ACC112 (cell line): ENCODE measurements around the gene EIF4G3.

ENCODE experiments used
- H2AFZ ChIP-seq: fragments of 200-600 bp; sonication (generic); one replicate; pipeline ENCODE4 v1.6.0; 2017; ENCODE audit warnings: antibody characterized with exemption, low read length; ENCODE audit not compliant: unreplicated experiment
- H3K27ac ChIP-seq: fragments of 200-600 bp; sonication (generic); 2 replicates; pipeline ENCODE4 v1.5.1; 2014; ENCODE audit warnings: low read depth, mild to moderate bottlenecking, antibody characterized with exemption, low read length, moderate library complexity
- H3K27me3 ChIP-seq: fragments of 200-600 bp; sonication (generic); 2 replicates; pipeline ENCODE4 v1.6.1; 2014; ENCODE audit warnings: mild to moderate bottlenecking, antibody characterized with exemption, low read length, moderate library complexity, mixed read lengths; ENCODE audit not compliant: insufficient read depth
- H3K36me3 ChIP-seq: fragments of 200-600 bp; sonication (generic); 2 replicates; pipeline ENCODE4 v1.6.1; 2016; ENCODE audit warnings: mild to moderate bottlenecking, antibody characterized with exemption, low read length, moderate library complexity, mixed read lengths; ENCODE audit not compliant: insufficient read depth
- H3K4me1 ChIP-seq: fragments of 200-600 bp; sonication (generic); one replicate; pipeline ENCODE4 v1.6.1; 2016; ENCODE audit warnings: low read length, mixed read lengths; ENCODE audit not compliant: insufficient read depth, unreplicated experiment, control insufficient read depth
- H3K4me3 ChIP-seq: fragments of 200-600 bp; sonication (generic); 2 replicates; pipeline ENCODE4 v1.5.1; 2014; ENCODE audit warnings: mild to moderate bottlenecking, low read depth, low read length
- H3K79me2 ChIP-seq: fragments of 200-600 bp; sonication (generic); one replicate; pipeline ENCODE4 v1.6.0; 2016; ENCODE audit warnings: low read length; ENCODE audit not compliant: control insufficient read depth, unreplicated experiment, insufficient read depth

The EIF4G3 gene

GRCh38 chr1:21072721-21073120 is 104.0 kb downstream of the EIF4G3 start:
- Histone ChIP-seq H3K27ac (no peak overlapping the region), H3K79me2 (peaks cover 24% of the 10 kb centered on the region), H2AFZ (no peak overlapping the region)

GRCh38 chr1:21069549-21069948 is 107.1 kb downstream of the EIF4G3 start:
- Histone ChIP-seq H3K36me3 (no peaks in the 10 kb centered on the region), H3K27ac (peak overlapping the region; percentile 40), H2AFZ (no peak overlapping the region), H3K79me2 (peaks cover 4% of the 10 kb centered on the region), H3K4me3 (no peak overlapping the region), H3K4me1 (peaks cover 24% of the 10 kb centered on the region), H3K27me3 (no peaks in the 10 kb centered on the region)

More at GRCh38 chr1:21072721-21073120, 104.0 kb downstream of the EIF4G3 start:
- H3K36me3 ChIP-seq = no peaks in the 10 kb centered on the region
- H3K4me1 ChIP-seq = peaks cover 37% of the 10 kb centered on the region
- no peaks in the 10 kb centered on the region for H3K27me3 ChIP-seq
- H3K4me3 ChIP-seq = no peak overlapping the region

GRCh38 chr1:21068937-21069336 is 107.8 kb downstream of the EIF4G3 start:
- no peaks in the 10 kb centered on the region for H3K27me3 ChIP-seq
- H2AFZ ChIP-seq = no peak overlapping the region
- peak overlapping the region; percentile 40 for H3K27ac ChIP-seq
- H3K4me3 ChIP-seq = no peak overlapping the region
- no peaks in the 10 kb centered on the region for H3K36me3 ChIP-seq
- H3K4me1 ChIP-seq = peaks cover 24% of the 10 kb centered on the region
- H3K79me2 ChIP-seq = peaks cover under 1% of the 10 kb centered on the region

- H2AFZ ChIP-seq = no peak overlapping the region
- no peak overlapping the region for H3K4me3 ChIP-seq
- H3K79me2 ChIP-seq = no peaks in the 10 kb centered on the region
- no peaks in the 10 kb centered on the region for H3K36me3 ChIP-seq
- H3K4me1 ChIP-seq = peaks cover 21% of the 10 kb centered on the region
- no peaks in the 10 kb centered on the region for H3K27me3 ChIP-seq
- H3K27ac ChIP-seq = no peak overlapping the region
These were observed 109.0 kb downstream of the EIF4G3 start for GRCh38 chr1:21067551-21068227.

- peaks cover 21% of the 10 kb centered on the region for H3K4me1 ChIP-seq
- no peaks in the 10 kb centered on the region for H3K79me2 ChIP-seq
- H3K36me3 ChIP-seq = no peaks in the 10 kb centered on the region
- no peak overlapping the region for H3K27ac ChIP-seq
- no peak overlapping the region for H3K4me3 ChIP-seq
- H2AFZ ChIP-seq = no peak overlapping the region
- no peaks in the 10 kb centered on the region for H3K27me3 ChIP-seq
These were observed 110.2 kb downstream of the EIF4G3 start for GRCh38 chr1:21066356-21067012.

- Histone ChIP-seq H2AFZ (no peak overlapping the region), H3K36me3 (no peaks in the 10 kb centered on the region), H3K27ac (no peak overlapping the region), H3K79me2 (no peaks in the 10 kb centered on the region), H3K4me1 (peaks cover 21% of the 10 kb centered on the region), H3K4me3 (no peak overlapping the region), H3K27me3 (no peaks in the 10 kb centered on the region)
These were observed 110.8 kb downstream of the EIF4G3 start for GRCh38 chr1:21065851-21066250.

GRCh38 chr1:21064057-21064456 is 112.6 kb downstream of the EIF4G3 start:
- no peak overlapping the region for H3K27ac ChIP-seq
- H3K79me2 ChIP-seq = no peaks in the 10 kb centered on the region

GRCh38 chr1:21060523-21060922 is 116.2 kb downstream of the EIF4G3 start:
- Histone ChIP-seq H3K4me3 (no peak overlapping the region), H3K27ac (no peak overlapping the region), H3K36me3 (no peaks in the 10 kb centered on the region), H3K27me3 (no peaks in the 10 kb centered on the region), H3K4me1 (peaks cover 9% of the 10 kb centered on the region), H2AFZ (no peak overlapping the region), H3K79me2 (no peaks in the 10 kb centered on the region)

More at GRCh38 chr1:21064057-21064456, 112.6 kb downstream of the EIF4G3 start:
- H2AFZ ChIP-seq = no peak overlapping the region
- peaks cover 15% of the 10 kb centered on the region for H3K4me1 ChIP-seq
- no peaks in the 10 kb centered on the region for H3K36me3 ChIP-seq
- no peak overlapping the region for H3K4me3 ChIP-seq
- no peaks in the 10 kb centered on the region for H3K27me3 ChIP-seq

- Histone ChIP-seq H3K79me2 (no peaks in the 10 kb centered on the region), H2AFZ (no peak overlapping the region), H3K27me3 (no peaks in the 10 kb centered on the region), H3K4me3 (no peak overlapping the region), H3K27ac (no peak overlapping the region), H3K36me3 (no peaks in the 10 kb centered on the region), H3K4me1 (peaks cover 11% of the 10 kb centered on the region)
These were observed 117.7 kb downstream of the EIF4G3 start for GRCh38 chr1:21059021-21059420.

- Histone ChIP-seq H3K4me3 (no peak overlapping the region), H3K27me3 (no peaks in the 10 kb centered on the region), H3K27ac (no peak overlapping the region), H3K79me2 (no peaks in the 10 kb centered on the region), H3K4me1 (peaks cover 11% of the 10 kb centered on the region), H3K36me3 (no peaks in the 10 kb centered on the region), H2AFZ (no peak overlapping the region)
These were observed 118.5 kb downstream of the EIF4G3 start for GRCh38 chr1:21058035-21058793.
